GM12892 (cell line): ENCODE results near the gene MIB1.

Source experiments
- DNase-seq: peaks from one replicate; pipeline ENCODE4 v3.0.0; 2011; ENCODE audit not compliant: insufficient read length
- FAIRE-seq: peaks from 2 replicates; lab custom pipeline; 2011; peaks lifted over from hg19 to GRCh38; lab: Jason Lieb, UNC
- POLR2A ChIP-seq: IDR thresholded peaks from 2 replicates; pipeline ENCODE4 v1.6.1; 2011; ENCODE audit warnings: low read depth, low read length, control low read depth
- POLR2AphosphoS5 ChIP-seq: IDR thresholded peaks from 2 replicates; pipeline ENCODE4 v1.6.1; 2011; ENCODE audit warnings: low read depth, low read length, control low read depth
- TAF1 ChIP-seq: IDR thresholded peaks from 2 replicates; pipeline ENCODE4 v1.6.1; 2011; ENCODE audit warnings: low read depth, mild to moderate bottlenecking, control low read depth, low read length, borderline replicate concordance

The MIB1 gene

DNA sequence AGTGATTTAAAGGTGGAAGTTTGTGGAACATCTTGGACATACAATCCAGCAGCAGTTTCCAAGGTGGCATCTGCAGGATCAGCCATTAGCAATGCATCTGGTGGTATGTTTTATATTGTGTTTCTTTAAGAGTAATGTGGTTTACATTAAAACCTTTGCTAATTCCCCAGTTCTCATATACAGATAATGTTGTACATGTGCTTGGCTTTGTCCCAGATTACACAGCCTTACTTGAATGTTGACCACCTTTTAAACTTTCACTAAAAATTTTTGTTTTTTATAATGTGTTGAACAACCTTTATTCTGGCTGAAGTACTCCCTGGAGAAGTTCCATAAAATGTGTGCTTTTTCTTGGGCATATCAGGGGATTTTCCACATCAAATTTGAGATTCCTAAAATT lies 57.5 kb downstream of the MIB1 start:
- FAIRE-seq = no peak
- TF ChIP-seq POLR2AphosphoS5 (no peak), POLR2A (no peak), TAF1 (no peak)
- no peak for DNase-seq

DNA sequence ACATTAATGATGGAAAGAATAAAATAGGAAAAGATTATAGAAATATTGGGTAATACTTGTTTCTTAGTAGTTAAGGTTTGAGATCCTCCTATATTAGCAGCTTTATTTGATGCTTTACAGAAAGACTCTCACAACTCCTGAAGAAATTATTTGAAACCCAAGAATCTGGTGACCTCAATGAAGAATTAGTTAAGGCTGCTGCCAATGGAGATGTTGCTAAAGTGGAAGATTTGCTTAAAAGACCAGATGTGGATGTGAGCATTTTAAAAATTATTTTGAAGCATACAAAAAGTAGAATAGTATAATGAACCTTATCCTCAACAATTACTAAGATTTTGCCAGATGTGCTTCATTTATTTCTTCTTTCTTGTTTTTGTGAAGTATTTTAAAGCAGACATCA lies 59.1 kb downstream of the MIB1 start:
- TF ChIP-seq POLR2AphosphoS5 (no peak), POLR2A (no peak), TAF1 (no peak)
- DNase-seq (no peak), FAIRE-seq (no peak)

DNA sequence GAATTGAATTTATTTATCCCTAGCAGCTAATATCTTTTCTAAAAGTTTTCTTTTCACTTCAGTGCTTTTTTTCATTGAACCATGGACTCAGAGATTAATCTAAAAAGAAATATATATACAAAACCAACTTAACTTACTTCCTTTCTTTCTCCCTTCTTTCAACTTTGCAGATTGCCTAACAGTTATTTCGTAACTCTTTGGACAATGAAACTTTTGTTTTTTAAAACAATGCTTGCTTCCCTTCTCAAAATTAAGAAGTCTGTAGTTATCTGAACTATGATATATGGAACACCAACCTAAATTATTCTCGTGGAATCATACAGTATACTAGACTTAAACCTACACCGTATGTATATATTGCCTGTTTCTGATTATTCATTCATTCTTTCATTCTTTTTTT lies 62.9 kb downstream of the MIB1 start:
- FAIRE-seq (no peak), DNase-seq (no peak)
- no peak for TF ChIP-seq POLR2AphosphoS5
- no peak for TF ChIP-seq TAF1
- no peak for TF ChIP-seq POLR2A

DNA sequence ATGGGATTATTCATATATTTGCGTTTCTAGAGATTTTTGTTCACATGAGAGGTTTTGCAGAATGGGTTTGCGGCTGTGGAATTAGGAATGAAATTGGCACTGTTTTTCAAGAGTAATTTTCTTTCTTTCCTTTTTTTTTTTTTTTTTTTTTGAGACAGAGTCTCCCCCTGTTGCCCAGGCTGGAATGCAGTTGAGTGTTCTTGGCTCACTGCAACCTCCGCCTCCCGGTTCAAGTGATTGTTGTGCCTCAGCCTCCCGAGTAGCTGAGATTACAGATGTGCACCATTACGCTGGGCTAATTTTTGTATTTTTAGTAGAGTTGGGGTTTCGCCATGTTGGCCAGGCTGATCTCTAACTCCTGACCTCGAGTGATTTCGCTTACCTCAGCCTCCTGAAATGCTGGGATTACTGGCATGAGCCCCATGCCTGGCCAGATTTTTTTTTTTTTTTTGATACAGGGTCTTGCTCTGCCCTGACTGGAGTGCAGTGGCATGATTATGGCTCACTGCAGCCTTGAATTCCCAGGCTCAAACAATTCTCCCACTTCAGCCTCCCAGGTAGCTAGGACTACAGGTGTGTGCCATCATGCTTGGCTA lies 65.3 kb downstream of the MIB1 start:
- TF ChIP-seq POLR2A (no peak), TAF1 (no peak), POLR2AphosphoS5 (no peak)
- DNase-seq (no peak), FAIRE-seq (no peak)

DNA sequence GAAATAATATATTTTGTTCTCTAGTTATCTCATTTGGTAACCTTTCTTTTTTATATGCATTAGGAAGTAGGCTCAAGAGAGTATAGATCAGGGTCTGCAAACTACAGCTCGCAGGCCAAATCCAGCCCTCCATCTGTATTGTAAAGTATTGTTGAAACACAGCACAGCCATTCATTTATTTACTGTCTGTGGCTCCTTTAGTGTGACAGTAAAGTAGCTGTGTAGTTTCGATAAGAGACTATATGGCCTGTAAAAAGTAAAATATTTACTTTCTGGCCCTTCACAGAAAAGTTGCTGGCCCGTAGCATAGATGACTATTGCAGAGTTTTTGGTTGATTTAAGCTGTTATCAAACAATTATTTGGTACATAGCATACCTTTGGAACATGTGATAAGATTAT lies 67.6 kb downstream of the MIB1 start:
- DNase-seq (no peak), FAIRE-seq (no peak)
- TF ChIP-seq TAF1 (no peak), POLR2AphosphoS5 (no peak), POLR2A (no peak)

DNA sequence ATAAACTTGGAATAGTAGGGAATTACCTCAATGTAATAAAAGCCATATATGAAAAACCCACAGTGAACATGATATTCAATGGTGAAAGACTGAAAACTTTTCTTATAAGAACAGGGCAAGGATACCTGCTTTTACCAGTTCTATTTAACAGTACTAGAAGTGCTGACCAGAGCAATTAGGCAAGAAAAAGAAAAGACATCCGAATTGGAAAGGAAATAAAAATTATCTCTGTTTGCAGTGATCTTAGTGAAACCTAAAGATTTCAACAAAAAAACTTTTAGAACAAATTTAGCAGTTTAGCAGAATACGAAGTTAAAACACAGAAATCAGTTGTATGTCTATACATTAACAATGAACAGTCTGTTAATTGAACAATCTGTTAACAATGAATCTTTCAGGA lies 69.1 kb downstream of the MIB1 start:
- TF ChIP-seq POLR2AphosphoS5 = no peak
- no peak for TF ChIP-seq POLR2A
- no peak for TF ChIP-seq TAF1
- FAIRE-seq = no peak
- DNase-seq = no peak

DNA sequence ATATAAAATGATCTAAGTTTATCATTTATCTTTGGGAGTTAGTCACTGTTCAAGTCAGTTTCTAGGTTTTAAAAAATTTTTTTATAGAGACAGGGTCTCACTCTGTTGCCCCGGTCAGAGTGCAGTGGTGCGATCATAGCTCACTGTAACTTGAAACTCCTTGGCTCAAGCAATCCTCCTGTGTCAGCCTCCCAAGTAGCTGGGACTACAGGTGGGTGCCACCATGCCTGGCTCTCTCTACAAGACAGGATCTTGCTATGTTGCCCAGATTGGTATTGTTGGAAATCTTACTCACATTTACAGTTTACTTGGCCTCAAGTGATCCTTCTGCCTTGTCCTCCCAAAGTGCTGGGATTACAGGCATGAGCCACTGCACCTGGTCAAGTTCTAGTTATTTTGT lies 74.5 kb downstream of the MIB1 start:
- DNase-seq = no peak
- no peak for FAIRE-seq
- TF ChIP-seq TAF1 = no peak
- no peak for TF ChIP-seq POLR2A
- no peak for TF ChIP-seq POLR2AphosphoS5

DNA sequence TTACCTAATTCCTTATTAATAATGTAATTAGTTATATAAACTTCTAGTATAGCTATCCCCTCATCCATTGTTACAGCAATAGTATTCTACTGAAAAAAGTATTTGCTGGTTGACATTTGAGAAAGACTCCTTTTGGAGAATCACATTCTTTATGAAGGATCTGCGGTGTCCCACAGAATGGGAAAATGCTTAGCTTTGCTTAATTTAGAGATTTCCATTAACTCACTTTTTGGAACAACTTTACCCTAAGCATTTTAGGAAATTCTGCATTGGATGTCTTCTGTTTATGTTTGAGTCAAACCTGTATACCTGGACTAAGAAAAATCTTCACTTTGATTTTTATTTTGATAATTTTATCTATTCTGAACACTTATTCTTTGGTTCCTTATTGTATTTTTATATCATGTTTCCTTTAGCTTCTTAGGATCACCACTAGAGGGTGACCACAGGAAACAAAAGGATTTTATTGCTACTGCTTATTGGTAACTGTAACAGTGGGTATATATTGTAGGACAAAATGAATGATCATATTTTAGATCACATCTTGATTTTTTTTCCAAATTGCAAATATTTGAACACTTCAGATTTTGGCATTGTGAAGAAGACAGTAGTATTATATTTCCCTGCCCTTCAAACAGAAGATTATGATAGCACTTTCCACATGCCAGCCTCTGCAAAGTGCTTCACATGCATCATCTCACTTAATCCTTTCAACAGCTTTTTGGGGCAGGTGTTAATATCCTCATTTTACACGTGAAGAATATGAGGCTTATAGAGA lies 79.6 kb downstream of the MIB1 start:
- no peak for DNase-seq
- FAIRE-seq = no peak
- TF ChIP-seq POLR2A (no peak), TAF1 (no peak), POLR2AphosphoS5 (no peak)

DNA sequence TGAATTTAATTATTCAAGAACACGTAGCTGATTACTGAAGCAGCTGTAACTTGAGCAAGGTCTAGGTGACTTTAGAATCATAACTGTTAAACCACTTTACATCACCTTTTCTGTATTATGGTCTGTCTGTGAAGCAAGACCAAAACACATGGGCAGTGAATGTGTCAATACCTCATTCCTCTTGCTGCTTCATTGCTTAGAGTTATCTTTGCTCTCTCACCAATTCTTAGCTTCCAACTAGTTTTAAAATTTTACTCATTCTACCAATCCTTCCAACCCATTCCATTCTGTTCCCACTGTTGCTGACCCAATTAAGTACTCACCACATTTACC lies 80.2 kb downstream of the MIB1 start:
- FAIRE-seq (no peak), DNase-seq (no peak)
- TF ChIP-seq TAF1 = no peak
- TF ChIP-seq POLR2AphosphoS5 = no peak
- TF ChIP-seq POLR2A = no peak

DNA sequence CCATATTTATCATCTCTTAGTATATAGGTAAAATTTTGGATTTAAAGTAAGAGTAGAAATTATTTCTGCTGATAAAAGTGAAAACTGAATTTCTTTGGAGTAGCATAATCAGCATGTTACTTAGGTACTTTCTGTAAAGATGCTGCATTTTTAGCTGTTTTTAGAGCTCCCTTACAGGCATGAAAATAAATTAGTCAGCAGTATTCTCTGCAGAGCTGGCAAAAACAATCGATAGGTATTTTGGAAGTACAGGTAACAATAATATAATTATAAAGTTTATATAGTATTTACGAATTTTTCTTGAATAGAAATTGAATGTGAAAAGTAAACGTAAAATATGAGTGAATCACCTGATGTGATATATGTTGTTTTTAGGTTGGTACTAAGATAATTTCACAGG lies 83.3 kb downstream of the MIB1 start:
- no peak for FAIRE-seq
- DNase-seq = no peak
- no peak for TF ChIP-seq POLR2A
- no peak for TF ChIP-seq POLR2AphosphoS5
- no peak for TF ChIP-seq TAF1

DNA sequence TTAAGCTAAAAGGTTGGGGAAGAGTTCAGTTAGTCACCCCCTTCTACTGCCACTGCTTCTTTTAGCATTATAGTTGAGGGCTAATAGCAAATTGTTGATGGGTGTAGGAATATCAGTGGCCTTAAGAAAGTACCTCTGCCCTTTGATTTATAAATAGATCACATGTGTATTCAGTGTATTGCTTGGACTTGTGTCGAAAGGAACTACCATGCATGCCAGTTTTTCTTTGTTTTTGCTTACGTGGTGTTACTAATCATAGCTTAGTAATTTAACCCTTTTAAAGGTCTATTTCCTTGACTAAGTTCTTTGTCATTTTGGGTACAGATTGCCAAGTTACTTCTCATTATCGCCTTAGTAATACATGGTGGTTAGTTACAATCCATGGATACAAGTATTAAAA lies 85.6 kb downstream of the MIB1 start:
- TF ChIP-seq TAF1 (no peak), POLR2A (no peak), POLR2AphosphoS5 (no peak)
- no peak for FAIRE-seq
- DNase-seq = no peak

DNA sequence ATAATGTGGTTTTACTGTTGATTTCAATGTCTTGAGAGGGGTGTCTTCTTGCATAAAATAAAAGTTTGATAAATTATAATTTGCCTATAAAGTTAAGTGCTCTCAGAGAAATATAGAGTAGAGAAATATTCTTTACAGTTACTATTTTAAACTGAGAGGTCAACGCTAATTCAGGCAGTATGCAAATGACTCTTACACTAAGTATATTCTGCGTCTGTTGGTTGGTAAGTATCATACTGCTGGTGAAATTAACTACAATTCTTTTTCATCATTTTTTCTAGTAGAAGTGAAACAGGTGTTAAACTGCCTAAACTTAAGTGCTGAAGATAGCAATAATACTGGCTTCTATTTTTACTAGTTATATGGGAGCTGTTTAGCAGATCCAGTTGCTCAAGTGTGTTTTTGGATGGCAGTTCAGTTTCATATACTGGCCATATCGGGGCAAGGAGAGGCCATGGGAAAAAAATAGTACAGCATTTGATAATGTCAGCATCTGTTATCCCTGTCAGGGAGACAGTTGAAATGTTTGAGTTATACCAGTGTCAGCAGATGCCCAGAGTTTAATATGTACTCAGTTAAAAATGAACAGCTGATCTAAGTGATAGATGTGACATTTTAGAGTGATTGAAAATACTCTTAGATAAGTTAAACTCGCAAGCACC lies 86.2 kb downstream of the MIB1 start:
- FAIRE-seq (no peak), DNase-seq (no peak)

DNA sequence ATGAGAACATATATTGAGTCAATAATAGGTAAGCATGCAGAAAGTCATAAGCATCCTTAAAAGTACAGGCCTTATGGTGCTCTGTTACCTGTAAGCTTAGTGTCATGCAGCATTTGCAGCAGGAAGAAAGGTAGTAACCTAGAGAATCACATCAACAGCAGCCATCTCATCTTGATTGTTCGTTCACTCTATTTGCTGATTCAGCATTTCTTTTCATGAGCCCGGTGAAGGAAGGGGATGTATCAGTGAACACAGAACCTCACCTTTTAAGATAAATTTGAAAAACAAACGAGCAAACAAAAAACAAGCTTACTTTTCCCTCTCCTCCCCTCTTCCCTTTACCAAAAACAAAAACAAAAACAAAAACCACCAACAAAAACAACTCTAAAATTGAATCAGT lies 89.9 kb downstream of the MIB1 start:
- FAIRE-seq (no peak), DNase-seq (no peak)
- TF ChIP-seq TAF1 (no peak), POLR2A (no peak), POLR2AphosphoS5 (no peak)

More for the DNA sequence above, 86.2 kb downstream of the MIB1 start:
- TF ChIP-seq TAF1 (no peak), POLR2A (no peak), POLR2AphosphoS5 (no peak)
